Measurements from ENCODE around the gene TTC28. TPM values are rescaled to one million over a fixed set of nuclear protein-coding genes. Genes with fewer than 3 reads are reported as not detected.

The TTC28 gene
- polyA plus RNA-seq, 1 donor from 2014 or later, result 14.8 TPM

GRCh38 chr22:28260619-28261018, 419.0 kb downstream of the TTC28 start:
- TF ChIP-seq MXI1 (conservative IDR thresholded peaks at IDR 0.05; ENCODE audit: poor library complexity, severe bottlenecking) (no peak), TAF1 (IDR thresholded peaks at IDR 0.05; ENCODE audit: low read depth) (no peak), REST (IDR thresholded peaks at IDR 0.05; ENCODE audit: borderline replicate concordance) (no peak), EZH2 (IDR thresholded peaks at IDR 0.05; ENCODE audit: borderline replicate concordance, insufficient read depth, low read length, poor library complexity, severe bottlenecking) (no peak), POLR2AphosphoS5 (IDR thresholded peaks at IDR 0.05) (no peak), EP300 (conservative IDR thresholded peaks at IDR 0.05; ENCODE audit: poor library complexity, severe bottlenecking) (no peak), SMC3 (conservative IDR thresholded peaks at IDR 0.05; ENCODE audit: poor library complexity) (no peak), RAD21 (conservative IDR thresholded peaks at IDR 0.05) (no peak)
- TF ChIP-seq, protein P1, sequence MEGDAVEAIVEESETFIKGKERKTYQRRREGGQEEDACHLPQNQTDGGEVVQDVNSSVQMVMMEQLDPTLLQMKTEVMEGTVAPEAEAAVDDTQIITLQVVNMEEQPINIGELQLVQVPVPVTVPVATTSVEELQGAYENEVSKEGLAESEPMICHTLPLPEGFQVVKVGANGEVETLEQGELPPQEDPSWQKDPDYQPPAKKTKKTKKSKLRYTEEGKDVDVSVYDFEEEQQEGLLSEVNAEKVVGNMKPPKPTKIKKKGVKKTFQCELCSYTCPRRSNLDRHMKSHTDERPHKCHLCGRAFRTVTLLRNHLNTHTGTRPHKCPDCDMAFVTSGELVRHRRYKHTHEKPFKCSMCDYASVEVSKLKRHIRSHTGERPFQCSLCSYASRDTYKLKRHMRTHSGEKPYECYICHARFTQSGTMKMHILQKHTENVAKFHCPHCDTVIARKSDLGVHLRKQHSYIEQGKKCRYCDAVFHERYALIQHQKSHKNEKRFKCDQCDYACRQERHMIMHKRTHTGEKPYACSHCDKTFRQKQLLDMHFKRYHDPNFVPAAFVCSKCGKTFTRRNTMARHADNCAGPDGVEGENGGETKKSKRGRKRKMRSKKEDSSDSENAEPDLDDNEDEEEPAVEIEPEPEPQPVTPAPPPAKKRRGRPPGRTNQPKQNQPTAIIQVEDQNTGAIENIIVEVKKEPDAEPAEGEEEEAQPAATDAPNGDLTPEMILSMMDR (IDR thresholded peaks at IDR 0.05; ENCODE audit: poor library complexity, severe bottlenecking), result no peak
- H3K4me2 ChIP-seq (ENCODE audit: low read length), result no peak overlapping the region

DNA sequence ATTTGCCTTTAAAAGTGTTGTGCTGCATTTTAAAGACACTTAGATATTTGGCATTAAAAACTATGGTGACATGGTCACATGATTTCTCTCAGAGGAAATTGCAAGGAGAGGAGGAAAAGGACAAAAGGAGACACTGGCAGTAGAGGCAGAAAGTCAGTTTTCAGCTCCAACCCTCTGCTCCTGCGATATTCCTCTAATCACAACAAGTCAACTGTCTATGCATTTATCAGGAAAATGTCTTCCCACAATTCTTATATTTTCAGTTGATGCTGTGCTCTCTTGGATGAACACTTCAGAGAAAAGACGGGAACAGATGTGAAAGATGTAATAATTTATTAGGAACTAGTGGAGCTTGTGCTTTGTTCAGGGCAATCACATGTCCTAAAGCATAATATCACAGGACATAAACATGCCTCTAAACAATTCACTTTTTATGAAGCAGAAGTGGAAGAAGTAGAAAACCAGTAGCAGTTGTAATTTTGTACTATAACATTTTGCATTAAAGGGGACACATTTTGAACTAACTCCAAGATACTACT, 419.8 kb downstream of the TTC28 start:
- H3K36me3 ChIP-seq (ENCODE audit: insufficient read depth, low read length), result peaks cover 4% of the 10 kb centered on the region
- peak overlapping the region; percentile 30 for H3K4me3 ChIP-seq (ENCODE audit: low read length)
- H3K9ac ChIP-seq (ENCODE audit: low read length), result no peak overlapping the region
- peaks cover 4% of the 10 kb centered on the region for H3K9me3 ChIP-seq (ENCODE audit: low read length)
- H2AFZ ChIP-seq (ENCODE audit: low read depth, low read length), result no peak overlapping the region
- H3K9me2 ChIP-seq (ENCODE audit: insufficient read depth, low read length), result no peaks in the 10 kb centered on the region
- peaks cover 3% of the 10 kb centered on the region for H3F3A ChIP-seq (ENCODE audit: insufficient read depth, low read length, poor library complexity, severe bottlenecking)
- H4K20me1 ChIP-seq (ENCODE audit: insufficient read depth), result no peaks in the 10 kb centered on the region
- no peaks in the 10 kb centered on the region for H3K27me3 ChIP-seq (ENCODE audit: insufficient read depth, low read depth, low read length)
- peak overlapping the region; percentile 40 for H3K4me2 ChIP-seq (ENCODE audit: low read length)
- H3K79me2 ChIP-seq (replicated peaks; ENCODE audit: insufficient read depth, low read length), result no peaks in the 10 kb centered on the region
- peak overlapping the region; percentile 61 for H3K27ac ChIP-seq (ENCODE audit: low read length)
- TF ChIP-seq MXI1 (conservative IDR thresholded peaks at IDR 0.05; ENCODE audit: poor library complexity, severe bottlenecking) (no peak), TAF1 (IDR thresholded peaks at IDR 0.05; ENCODE audit: low read depth) (no peak), EZH2 (IDR thresholded peaks at IDR 0.05; ENCODE audit: borderline replicate concordance, insufficient read depth, low read length, poor library complexity, severe bottlenecking) (no peak), REST (IDR thresholded peaks at IDR 0.05; ENCODE audit: borderline replicate concordance) (peak; percentile 92), EP300 (conservative IDR thresholded peaks at IDR 0.05; ENCODE audit: poor library complexity, severe bottlenecking) (peak; percentile 71), POLR2AphosphoS5 (IDR thresholded peaks at IDR 0.05) (peak; percentile 41), SMC3 (conservative IDR thresholded peaks at IDR 0.05; ENCODE audit: poor library complexity) (no peak), RAD21 (conservative IDR thresholded peaks at IDR 0.05) (no peak)
- TF ChIP-seq, protein P1 (IDR thresholded peaks at IDR 0.05; ENCODE audit: poor library complexity, severe bottlenecking), result no peak

More at GRCh38 chr22:28260619-28261018, 419.0 kb downstream of the TTC28 start:
- H3K9me3 ChIP-seq (ENCODE audit: low read length), result peaks cover 4% of the 10 kb centered on the region
- H2AFZ ChIP-seq (ENCODE audit: low read depth, low read length), result no peak overlapping the region
- H3K9me2 ChIP-seq (ENCODE audit: insufficient read depth, low read length), result no peaks in the 10 kb centered on the region
- H4K20me1 ChIP-seq (ENCODE audit: insufficient read depth), result no peaks in the 10 kb centered on the region
- H3K36me3 ChIP-seq (ENCODE audit: insufficient read depth, low read length), result peaks cover 4% of the 10 kb centered on the region
- no peaks in the 10 kb centered on the region for H3K79me2 ChIP-seq (replicated peaks; ENCODE audit: insufficient read depth, low read length)
- H3K4me3 ChIP-seq (ENCODE audit: low read length), result no peak overlapping the region
- no peak overlapping the region for H3K9ac ChIP-seq (ENCODE audit: low read length)
- H3K27me3 ChIP-seq (ENCODE audit: insufficient read depth, low read depth, low read length), result no peaks in the 10 kb centered on the region
- H3F3A ChIP-seq (ENCODE audit: insufficient read depth, low read length, poor library complexity, severe bottlenecking), result peaks cover 3% of the 10 kb centered on the region
- peak overlapping the region; percentile 61 for H3K27ac ChIP-seq (ENCODE audit: low read length)

Data from neural cell (in vitro differentiated cells).